CD4-positive, alpha-beta T cell treated with Interleukin-17A for 4 hours (primary cell): Measurements from ENCODE around the gene DNAJC7.

Experiments
- DNase-seq: peaks from one replicate; pipeline ENCODE4 v3.0.0-alpha.2; 2020; ENCODE audit warnings: mixed read lengths

The DNAJC7 gene

GRCh38 chr17:41974658-41975057 is 42.6 kb downstream of the DNAJC7 start:
- no peak for DNase-seq

- DNase-seq = no peak
These were observed 43.2 kb downstream of the DNAJC7 start for GRCh38 chr17:41974031-41974430.

DNA sequence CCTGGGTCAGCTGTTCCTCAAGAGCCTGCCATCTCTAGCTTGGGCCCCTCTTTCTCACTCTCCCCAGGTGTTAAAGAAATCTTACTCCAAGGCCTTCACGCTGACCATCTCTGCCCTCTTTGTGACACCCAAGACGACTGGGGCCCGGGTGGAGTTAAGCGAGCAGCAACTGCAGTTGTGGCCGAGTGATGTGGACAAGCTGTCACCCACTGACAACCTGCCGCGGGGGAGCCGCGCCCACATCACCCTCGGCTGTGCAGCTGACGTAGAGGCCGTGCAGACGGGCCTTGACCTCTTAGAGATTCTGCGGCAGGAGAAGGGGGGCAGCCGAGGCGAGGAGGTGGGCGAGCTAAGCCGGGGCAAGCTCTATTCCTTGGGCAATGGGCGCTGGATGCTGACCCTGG is 43.8 kb downstream of the DNAJC7 start:
- no peak for DNase-seq

GRCh38 chr17:41972571-41973407 is 44.5 kb downstream of the DNAJC7 start:
- DNase-seq = no peak

DNA sequence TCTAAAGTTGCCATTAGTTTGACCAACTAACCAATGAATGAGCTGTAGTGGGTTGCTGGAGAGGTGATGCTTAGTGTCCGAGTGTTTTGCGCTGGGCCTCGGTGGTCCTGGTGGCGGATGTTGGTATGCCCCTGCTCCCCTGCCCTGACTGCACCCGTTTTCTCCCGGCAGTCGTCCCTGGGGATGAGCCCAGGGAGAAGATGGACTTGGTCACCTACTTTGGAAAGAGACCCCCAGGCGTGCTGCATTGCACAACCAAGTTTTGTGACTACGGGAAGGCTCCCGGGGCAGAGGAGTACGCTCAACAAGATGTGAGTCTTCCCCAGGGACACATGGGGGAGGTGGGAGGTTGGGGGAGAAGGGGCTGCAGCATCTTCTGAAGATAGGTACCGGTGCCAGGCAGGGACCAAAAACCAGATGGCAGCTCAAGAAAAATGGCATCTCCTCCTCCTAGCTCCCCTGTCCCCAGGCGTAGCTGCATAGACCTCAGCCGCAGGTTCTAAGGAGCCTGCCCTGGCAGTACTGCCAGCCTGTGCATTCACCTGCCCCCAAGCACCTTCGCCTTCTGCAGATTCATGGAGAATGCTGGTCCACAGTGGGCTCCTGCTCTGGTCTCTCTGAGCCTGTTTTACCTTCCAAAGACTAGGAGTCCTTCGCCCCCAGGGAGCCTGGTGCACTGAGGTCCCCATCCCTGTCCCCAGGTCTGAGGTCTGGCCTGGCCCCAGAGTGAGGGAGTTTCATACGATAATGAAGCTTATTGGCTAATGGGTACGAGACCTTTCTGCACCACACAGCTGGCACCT is 45.3 kb downstream of the DNAJC7 start:
- no peak for DNase-seq

DNA sequence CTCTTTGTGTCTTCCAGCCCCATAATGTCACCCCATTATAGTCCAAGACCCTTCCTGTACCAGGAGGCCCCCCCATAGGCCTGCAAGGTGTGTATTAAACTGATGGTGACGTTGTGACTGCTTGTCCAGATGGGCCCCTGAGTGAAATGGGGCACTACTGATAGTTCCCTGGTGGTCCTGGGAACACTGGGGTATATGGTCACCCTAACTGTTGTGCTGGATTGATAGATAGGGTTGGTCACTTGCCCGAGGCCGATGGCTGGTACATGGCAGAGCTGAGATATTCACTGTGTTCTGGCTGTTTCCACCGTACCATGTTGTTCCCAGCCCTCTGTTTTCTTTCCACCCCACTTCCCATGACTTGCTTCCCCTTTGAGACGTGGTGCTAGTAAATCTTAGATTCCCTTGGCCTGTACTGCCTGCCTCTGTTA is 46.3 kb downstream of the DNAJC7 start:
- DNase-seq = no peak

- DNase-seq = no peak
These were observed 48.6 kb downstream of the DNAJC7 start for GRCh38 chr17:41968676-41969075.

DNA sequence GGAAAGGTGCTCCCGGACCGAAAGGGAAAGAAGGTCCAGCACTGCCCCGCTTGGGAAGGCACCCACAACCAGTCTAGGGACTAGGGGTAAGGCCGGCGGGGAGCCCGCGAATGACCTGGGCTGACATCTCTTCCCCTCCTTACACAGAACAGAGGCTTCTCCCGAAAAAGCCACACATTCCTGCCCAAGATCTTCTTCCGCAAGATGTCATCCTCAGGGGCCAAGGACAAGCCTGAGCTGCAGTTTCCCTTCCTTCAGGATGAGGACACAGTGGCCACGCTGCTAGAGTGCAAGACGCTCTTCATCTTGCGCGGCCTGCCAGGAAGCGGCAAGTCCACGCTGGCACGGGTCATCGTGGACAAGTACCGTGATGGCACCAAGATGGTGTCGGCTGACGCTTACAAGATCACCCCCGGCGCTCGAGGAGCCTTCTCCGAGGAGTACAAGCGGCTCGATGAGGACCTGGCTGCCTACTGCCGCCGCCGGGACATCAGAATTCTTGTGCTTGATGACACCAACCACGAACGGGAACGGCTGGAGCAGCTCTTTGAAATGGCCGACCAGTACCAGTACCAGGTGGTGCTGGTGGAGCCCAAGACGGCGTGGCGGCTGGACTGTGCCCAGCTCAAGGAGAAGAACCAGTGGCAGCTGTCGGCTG is 49.2 kb downstream of the DNAJC7 start:
- no peak for DNase-seq

GRCh38 chr17:41967141-41967920 is 49.9 kb downstream of the DNAJC7 start:
- DNase-seq = peak; percentile 53

DNA sequence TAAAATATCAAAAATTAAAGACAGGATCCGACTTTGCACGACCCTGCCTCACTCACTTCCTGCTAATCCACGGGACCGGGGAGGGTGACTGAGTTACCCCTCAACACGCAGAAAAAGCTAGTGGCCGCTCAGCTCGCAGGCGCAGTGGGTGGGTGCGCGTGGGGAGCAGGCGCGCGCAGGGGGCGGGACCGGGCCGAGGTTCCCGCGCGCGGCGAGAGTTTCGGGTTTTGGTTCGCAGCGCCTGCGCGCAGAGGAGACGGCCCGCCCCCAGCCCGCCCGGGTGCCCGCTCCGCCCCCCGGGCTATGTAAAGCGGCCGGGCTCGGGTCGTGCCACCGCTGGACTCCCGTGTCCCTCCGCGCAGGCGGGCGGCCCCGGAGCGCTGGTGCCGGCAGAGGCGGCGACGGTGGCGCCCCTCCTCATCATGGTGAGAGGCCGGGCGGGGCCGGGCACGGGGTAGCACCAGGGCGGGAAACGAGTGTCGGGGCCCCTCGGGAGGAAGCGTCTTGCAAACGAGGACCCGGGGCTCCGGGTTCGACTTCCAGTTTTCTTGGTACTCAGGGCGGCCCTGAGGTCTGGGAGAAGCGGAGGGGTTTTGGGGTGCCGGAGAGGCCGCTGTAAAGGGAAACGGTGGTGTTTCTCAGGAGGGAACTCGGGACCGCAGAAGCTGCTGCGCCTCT is 50.6 kb downstream of the DNAJC7 start, which contains the start of gene CNP:
TSS of gene CNP (plus strand) at position 333 of the 678 bp plus-strand sequence. CDS start at position 423, 90 bp downstream.
- DNase-seq = peak; percentile 95

DNA sequence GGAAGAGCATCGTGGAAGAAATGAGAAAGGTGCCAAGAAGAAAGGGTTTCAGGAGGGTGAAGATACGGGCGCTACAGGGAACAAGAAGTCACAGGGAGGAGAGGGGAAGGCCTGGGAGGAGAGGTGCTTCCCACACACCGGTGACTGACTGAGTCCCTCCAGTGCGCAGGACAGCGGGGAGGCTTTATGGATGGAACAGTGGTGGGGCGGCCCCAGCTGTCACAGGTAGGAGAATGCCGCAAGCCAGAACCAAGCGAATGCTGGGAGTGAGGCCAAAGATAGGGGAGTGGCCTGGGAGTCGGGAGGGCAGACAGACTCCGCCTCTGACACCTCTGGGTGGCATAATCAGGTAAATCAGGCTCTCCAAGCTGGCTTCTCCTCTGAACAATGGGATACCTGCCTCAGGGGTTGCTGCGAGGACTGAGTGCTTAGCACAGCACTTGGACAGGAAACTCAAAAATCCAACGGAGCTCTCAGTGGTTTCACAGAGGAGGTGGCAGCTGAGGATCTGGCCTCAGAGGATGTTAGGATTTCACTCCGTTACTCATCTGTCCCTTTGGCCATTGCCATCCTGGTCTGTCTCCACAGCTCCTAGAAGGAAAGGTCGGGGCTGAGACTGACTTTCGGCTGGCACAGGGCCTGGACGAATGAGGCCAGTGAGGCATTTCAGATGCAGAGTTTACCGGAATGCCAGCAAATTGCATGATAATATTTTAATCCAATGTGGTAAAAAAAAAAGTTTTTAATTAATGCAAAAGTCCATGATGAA is 51.4 kb downstream of the DNAJC7 start:
- peak; percentile 80 for DNase-seq

GRCh38 chr17:41962768-41963434 is 54.3 kb downstream of the DNAJC7 start:
- DNase-seq = peak; percentile 79

- DNase-seq = no peak
These were observed 55.1 kb downstream of the DNAJC7 start for GRCh38 chr17:41962111-41962510.

- DNase-seq = no peak
These were observed 57.7 kb downstream of the DNAJC7 start for GRCh38 chr17:41959336-41960095.

DNA sequence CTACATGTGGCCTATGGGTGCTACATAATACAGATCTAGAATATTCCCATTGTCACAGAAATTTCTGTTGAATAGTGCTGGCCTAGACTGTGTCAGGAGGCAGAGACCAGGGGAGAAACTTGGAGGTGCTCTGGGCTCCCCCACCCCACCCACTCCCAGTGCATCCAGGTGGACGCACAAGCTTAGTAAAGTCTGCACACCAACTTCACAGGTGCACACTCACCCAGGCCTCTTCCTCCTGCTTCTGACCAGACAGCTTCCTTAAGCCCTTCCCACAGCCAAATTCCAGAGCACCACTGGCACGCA is 58.3 kb downstream of the DNAJC7 start:
- no peak for DNase-seq

- DNase-seq = no peak
These were observed 59.3 kb downstream of the DNAJC7 start for GRCh38 chr17:41957869-41958439.

DNA sequence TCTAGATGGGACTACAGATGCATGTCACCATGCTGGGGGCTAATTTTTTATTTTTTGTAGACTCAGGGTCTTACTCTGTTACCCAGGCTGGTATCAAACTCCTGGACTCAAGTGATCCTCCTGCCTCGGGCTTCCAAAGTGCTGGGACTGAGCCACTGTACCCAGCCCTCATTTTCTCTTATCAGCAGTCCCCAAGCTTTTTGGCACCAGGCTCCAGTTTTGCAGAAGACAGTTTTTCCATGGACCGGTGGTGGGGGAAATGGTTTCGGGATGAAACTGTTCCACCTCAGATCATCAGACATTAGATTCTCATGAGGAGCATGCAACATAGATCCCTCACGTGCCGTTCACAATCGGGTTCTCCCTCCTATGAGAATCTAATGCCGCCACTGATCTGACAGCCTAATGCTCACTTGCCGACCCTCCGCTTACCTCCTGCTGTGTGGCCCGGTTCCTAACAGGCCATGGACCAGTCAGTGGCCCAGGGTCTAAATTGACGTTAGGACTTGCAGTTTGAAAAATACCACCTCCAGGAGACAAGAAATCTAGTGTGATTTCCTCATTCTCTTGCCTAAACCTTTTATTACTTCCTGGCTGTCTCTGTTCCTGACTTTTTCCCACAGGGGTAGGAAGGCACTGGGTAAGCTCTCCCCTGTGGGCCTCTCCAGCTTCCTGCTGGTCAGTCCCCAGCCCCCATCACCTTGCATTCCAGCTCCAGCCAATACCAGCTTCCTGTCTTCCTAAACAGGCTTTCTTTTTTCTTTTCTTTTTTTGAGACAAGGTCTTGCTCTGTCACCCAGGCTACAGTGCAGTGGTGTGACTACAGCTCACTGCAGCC is 60.0 kb downstream of the DNAJC7 start:
- no peak for DNase-seq

DNA sequence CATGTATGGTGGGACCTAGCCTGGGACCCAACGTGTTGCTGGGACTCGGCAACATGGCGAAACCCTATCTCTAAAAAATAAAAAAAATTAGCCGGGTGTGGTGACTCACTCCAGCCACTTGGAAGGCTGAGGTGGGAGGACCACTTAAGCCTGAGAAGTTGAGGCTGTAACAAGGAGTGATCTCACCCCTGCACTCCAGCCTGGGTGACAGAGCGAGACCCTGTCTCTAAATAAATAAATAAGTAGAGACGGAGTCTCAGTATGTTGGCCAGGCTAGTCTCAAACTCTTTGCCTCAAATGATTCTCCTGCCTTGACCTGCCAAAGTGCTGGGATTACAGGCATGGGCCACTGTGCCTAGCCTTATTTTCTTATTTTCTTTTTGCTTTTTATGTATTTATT is 60.7 kb downstream of the DNAJC7 start:
- no peak for DNase-seq
